Posterior cingulate gyrus (tissue), 11 donors: ENCODE results near the gene DISP1.

Source experiments
- DNase-seq, 10 donors: peaks; one replicate each; pipeline versions ENCODE4 v3.0.0 to v3.0.0-alpha.2; 2020 to 2021; ENCODE audit warnings: mixed read lengths in 3 of 10
- intact Hi-C: fragments of 100-400 bp; cut with DNase I; formaldehyde crosslinking; loops from one replicate; pipeline ENCODE4 v1.15.1; 2023

DISP1 gene

DNA sequence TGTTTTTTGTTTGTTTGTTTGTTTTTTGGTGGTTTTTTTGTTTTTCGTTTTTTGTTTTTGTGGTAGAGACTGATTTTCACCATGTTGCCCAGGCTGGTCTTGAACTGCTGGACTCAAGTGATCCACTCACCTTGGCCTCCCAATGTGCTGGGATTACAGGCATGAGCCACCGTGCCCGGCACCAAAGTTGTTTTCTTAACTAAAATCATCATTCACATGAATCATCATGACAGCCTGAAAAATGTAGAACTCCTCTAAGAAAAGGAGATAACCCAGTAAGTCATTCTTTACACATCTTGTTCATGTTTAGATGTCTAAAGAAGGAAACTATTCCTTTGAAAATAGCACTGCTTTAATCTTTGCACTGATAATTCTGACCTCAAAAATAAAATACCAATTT, 37.5 kb downstream of the DISP1 start:
- DNase-seq = no peak
- intact Hi-C loops = no loop called here

DNA sequence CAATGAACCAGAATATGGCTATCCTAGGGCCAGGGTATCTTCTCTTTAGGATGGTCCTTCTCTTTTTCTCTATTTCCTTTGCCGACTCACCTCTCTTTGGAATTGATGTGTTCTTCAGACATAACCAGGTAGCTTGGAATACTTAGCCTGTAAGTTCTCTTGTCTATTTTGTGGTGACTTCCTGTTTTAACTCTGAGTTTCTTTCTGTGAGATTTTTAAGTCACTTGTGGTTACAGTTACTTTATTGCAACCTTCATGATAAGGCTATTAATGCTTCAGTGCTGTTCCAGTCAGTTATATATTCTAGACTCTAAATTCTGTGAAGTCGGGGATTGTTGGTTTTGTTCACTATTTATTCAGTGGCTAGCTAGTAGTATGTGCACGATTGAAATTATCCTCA, 46.2 kb downstream of the DISP1 start:
- intact Hi-C loops = no loop called here
- DNase-seq = no peak
